Measurements from ENCODE around the gene ASCL5. TPM values are rescaled to one million over a fixed set of nuclear protein-coding genes. Genes with fewer than 3 reads are reported as not detected.

ASCL5 gene
- total RNA-seq, 1 experiment from 2014 or later: not detected

DNA sequence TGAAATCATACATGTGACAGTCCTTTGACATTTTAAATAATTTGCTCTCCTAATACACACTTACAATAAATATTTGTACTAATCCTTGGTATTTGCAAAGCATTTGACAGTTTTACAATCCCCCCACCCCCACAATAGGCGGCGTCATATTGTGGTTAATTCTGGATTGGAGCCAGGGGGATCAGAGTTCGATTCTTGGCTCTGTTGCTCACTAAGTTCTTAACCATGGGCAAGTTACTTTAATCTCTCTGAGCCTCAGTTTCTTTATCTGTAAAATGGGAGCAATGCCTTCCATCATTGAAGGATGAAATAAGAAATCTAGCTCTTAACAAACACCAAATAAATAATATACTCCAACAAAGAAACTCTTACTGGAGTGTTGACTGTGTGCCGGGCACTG, 38.6 kb downstream of the ASCL5 start:
- no peak for DNase-seq

DNA sequence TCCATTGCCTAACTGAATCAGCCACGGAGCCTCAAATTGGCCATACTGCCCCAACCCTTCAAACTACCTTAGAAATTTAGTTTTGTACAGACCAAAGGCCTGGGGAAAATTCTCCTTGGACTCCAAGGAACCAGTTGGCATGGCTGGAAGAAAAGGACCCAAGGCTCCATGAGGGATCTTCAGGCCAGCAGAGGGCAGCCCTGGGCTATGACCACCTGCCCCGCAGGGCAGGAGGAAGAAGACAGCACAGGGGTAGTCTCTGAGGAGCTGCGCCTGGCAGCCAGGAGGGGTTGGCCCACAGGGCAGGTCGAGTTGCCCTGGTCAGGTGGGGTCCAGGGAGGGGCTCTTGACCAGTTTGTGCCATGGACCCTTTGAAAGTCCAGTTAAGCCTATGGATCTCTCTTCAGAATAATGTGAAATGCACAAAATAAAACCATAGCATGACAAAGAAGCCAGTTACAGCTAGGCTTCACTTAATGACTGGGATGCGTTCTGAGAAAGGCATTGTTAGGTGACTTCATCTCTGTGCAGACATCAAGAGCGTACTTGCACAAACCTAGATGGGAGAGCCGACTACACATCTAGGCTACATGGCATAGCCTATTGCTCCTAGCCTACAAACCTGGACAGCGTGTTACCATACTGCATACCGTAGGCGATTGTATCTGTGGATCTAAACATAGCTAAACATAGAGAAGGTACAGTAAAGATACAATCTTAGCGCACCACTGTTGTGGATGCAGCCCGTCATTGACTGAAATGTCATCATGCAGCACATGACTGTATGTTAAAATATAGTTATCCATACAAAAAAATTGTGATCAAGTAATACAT, 40.9 kb downstream of the ASCL5 start:
- no peak overlapping the region for H3K4me3 ChIP-seq
- peak; percentile 56 for DNase-seq
- H3K9me3 ChIP-seq: no peaks in the 10 kb centered on the region
- H3K36me3 ChIP-seq: no peaks in the 10 kb centered on the region
- peaks cover 11% of the 10 kb centered on the region; the same call in 1 of the 2 replicates for H3K27me3 ChIP-seq

More for the DNA sequence above, 38.6 kb downstream of the ASCL5 start:
- peaks cover 11% of the 10 kb centered on the region; the same call in 1 of the 2 replicates for H3K27me3 ChIP-seq
- no peaks in the 10 kb centered on the region for H3K9me3 ChIP-seq
- H3K36me3 ChIP-seq: no peaks in the 10 kb centered on the region
- H3K4me3 ChIP-seq: no peak overlapping the region

GRCh38 chr1:201084295-201084694, 42.7 kb downstream of the ASCL5 start:
- Histone ChIP-seq H3K36me3 (no peaks in the 10 kb centered on the region), H3K27me3 (peaks cover 11% of the 10 kb centered on the region; the same call in 1 of the 2 replicates), H3K9me3 (no peaks in the 10 kb centered on the region), H3K4me3 (no peak overlapping the region)
- no peak for DNase-seq

- Histone ChIP-seq H3K27me3 (peaks cover 11% of the 10 kb centered on the region; the same call in 1 of the 2 replicates), H3K9me3 (no peaks in the 10 kb centered on the region), H3K36me3 (no peaks in the 10 kb centered on the region), H3K4me3 (no peak overlapping the region)
- DNase-seq: no peak
Observed at GRCh38 chr1:201083741-201084140, 43.2 kb downstream of the ASCL5 start.

DNA sequence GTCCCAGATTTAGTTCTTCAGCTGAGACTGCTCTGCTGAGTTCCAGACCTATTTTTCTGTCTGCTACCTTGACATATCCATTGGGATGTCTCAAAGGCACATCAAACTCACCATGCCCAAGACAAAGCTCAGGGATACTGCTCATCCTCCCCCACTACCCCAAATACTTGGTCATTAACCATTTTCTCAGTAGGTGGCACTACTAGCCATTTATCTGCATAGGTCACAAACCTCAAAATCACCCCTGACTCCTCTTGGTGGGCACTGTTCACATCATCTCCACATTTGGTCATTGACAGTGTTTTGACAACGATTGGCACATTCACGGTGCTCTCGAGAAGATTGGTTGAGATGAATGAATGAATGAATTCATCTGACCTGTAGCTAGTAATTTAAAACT, 46.8 kb downstream of the ASCL5 start:
- Histone ChIP-seq H3K36me3 (no peaks in the 10 kb centered on the region), H3K27me3 (no peaks in the 10 kb centered on the region), H3K4me3 (no peak overlapping the region), H3K9me3 (no peaks in the 10 kb centered on the region)
- no peak for DNase-seq

GRCh38 chr1:201077736-201078135, 49.2 kb downstream of the ASCL5 start:
- Histone ChIP-seq H3K36me3 (no peaks in the 10 kb centered on the region), H3K4me3 (no peak overlapping the region), H3K9me3 (no peaks in the 10 kb centered on the region), H3K27me3 (no peaks in the 10 kb centered on the region)
- DNase-seq: no peak

- Histone ChIP-seq H3K4me3 (no peak overlapping the region), H3K9me3 (no peaks in the 10 kb centered on the region), H3K36me3 (no peaks in the 10 kb centered on the region), H3K27me3 (no peaks in the 10 kb centered on the region)
- no peak for DNase-seq
Observed at GRCh38 chr1:201077116-201077515, 49.9 kb downstream of the ASCL5 start.

GRCh38 chr1:201076092-201076491, 50.9 kb downstream of the ASCL5 start:
- H3K27me3 ChIP-seq: no peaks in the 10 kb centered on the region
- H3K9me3 ChIP-seq: no peaks in the 10 kb centered on the region
- H3K36me3 ChIP-seq: no peaks in the 10 kb centered on the region
- no peak for DNase-seq
- no peak overlapping the region for H3K4me3 ChIP-seq

GRCh38 chr1:201074018-201074417, 53.0 kb downstream of the ASCL5 start:
- no peak for DNase-seq
- no peaks in the 10 kb centered on the region for H3K27me3 ChIP-seq

DNA sequence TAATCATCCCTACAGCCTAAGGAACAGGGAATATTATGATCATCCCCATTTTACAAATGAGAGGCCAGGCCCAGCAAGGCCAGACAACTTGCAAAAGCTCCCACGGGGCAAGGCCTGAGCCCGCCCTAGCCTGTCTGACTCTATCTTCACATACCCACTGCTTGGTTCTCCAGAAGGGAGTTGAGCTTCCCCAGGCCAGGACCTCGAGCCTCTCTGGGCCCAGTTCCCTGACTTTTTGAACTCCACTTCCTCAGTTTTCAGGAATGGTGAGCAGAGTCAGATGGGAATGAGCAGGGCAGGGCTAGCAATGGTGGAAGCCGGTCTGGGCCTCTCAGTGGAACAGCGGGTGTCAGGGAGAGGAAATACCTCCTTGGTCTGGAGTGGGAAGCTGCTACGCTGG, 54.1 kb downstream of the ASCL5 start:
- Histone ChIP-seq H3K27me3 (no peaks in the 10 kb centered on the region), H3K9me3 (no peaks in the 10 kb centered on the region), H3K36me3 (no peaks in the 10 kb centered on the region), H3K4me3 (no peak overlapping the region)
- no peak for DNase-seq

More at GRCh38 chr1:201074018-201074417, 53.0 kb downstream of the ASCL5 start:
- H3K9me3 ChIP-seq: no peaks in the 10 kb centered on the region
- no peaks in the 10 kb centered on the region for H3K36me3 ChIP-seq
- no peak overlapping the region for H3K4me3 ChIP-seq

DNA sequence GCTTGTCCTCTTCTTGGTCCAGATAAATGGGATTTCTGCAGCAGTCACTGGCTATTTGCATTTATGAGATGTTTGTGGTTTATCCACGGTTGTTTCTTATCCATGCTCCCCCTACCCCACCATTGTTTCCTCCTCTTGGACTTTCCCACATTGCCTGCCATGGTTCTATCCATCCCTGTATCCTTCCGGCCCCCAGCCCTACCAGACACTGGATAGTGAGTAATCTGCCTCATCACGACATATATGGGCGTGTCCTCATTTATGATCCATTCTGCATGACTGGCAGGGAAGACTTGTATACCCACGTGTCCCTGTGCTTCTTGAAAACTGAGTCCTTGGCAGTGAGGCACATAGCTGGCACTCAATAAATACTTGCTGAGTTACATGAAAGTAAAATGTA, 54.8 kb downstream of the ASCL5 start:
- Histone ChIP-seq H3K4me3 (no peak overlapping the region), H3K27me3 (no peaks in the 10 kb centered on the region), H3K36me3 (no peaks in the 10 kb centered on the region), H3K9me3 (no peaks in the 10 kb centered on the region)
- peak; percentile 23 for DNase-seq

- no peak overlapping the region for H3K4me3 ChIP-seq
- H3K27me3 ChIP-seq: no peaks in the 10 kb centered on the region
- H3K9me3 ChIP-seq: no peaks in the 10 kb centered on the region
- DNase-seq: no peak
- H3K36me3 ChIP-seq: no peaks in the 10 kb centered on the region
Observed at GRCh38 chr1:201069636-201070035, 57.3 kb downstream of the ASCL5 start.

GRCh38 chr1:201068976-201069375, 58.0 kb downstream of the ASCL5 start:
- Histone ChIP-seq H3K36me3 (no peaks in the 10 kb centered on the region), H3K9me3 (no peaks in the 10 kb centered on the region), H3K4me3 (no peak overlapping the region), H3K27me3 (no peaks in the 10 kb centered on the region)
- DNase-seq: no peak

DNA sequence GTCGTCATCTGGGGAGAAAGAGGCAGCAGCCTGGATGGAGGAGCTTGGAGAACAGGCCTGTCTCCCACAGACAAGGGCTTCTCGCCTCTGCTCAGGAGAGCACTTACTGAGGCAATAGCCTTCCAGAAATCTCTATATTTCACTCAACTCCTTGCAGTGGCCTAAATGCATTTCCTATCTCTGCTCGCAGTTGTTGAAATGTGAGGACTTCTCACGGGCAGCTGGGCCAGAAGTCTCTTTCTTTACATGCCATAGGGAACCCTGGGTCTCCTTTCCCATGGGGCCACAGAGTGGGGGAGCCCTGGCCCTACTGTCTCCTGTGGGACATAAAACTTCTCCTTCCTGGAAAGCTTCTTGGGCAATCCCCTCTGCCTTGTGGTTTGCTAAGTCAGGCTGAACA, 60.0 kb downstream of the ASCL5 start:
- H3K36me3 ChIP-seq: no peaks in the 10 kb centered on the region
- DNase-seq: no peak
- H3K9me3 ChIP-seq: no peaks in the 10 kb centered on the region
- no peaks in the 10 kb centered on the region for H3K27me3 ChIP-seq
- no peak overlapping the region for H3K4me3 ChIP-seq

GRCh38 chr1:201065686-201066085, 61.3 kb downstream of the ASCL5 start:
- Histone ChIP-seq H3K36me3 (no peaks in the 10 kb centered on the region), H3K9me3 (no peaks in the 10 kb centered on the region), H3K27me3 (no peaks in the 10 kb centered on the region), H3K4me3 (no peak overlapping the region)
- DNase-seq: no peak

GRCh38 chr1:201064806-201065205, 62.2 kb downstream of the ASCL5 start:
- Histone ChIP-seq H3K9me3 (no peaks in the 10 kb centered on the region), H3K36me3 (no peaks in the 10 kb centered on the region), H3K4me3 (no peak overlapping the region), H3K27me3 (no peaks in the 10 kb centered on the region)
- DNase-seq: no peak

Data from MG63 (cell line).